Skeletal muscle satellite cell (primary cell): ENCODE results near the gene MARCHF9.
"Not testable (repeated sequence)": the region's sequence is repeated elsewhere in the genome, so short reads cannot be mapped to it uniquely, and the experiment has no call there.

Experiments used
- H3K27me3 ChIP-seq: 2 replicates; pipeline ENCODE4 v1.7.0; 2013; ENCODE audit warnings: low read length; ENCODE audit not compliant: control insufficient read depth, insufficient read depth
- H3K36me3 ChIP-seq: 2 replicates; pipeline ENCODE4 v1.7.0; 2013; ENCODE audit warnings: mild to moderate bottlenecking, control low read depth, low read length; ENCODE audit not compliant: insufficient read depth
- H3K4me1 ChIP-seq: 2 replicates; pipeline ENCODE4 v1.7.0; 2013; ENCODE audit warnings: low read length; ENCODE audit not compliant: control insufficient read depth, insufficient read depth
- H3K4me2 ChIP-seq: 2 replicates; pipeline ENCODE4 v1.7.0; 2013; ENCODE audit warnings: mild to moderate bottlenecking, low read length
- H3K4me3 ChIP-seq: 2 replicates; pipeline ENCODE4 v1.7.0; 2013; ENCODE audit warnings: low read length
- H3K9ac ChIP-seq: 2 replicates; pipeline ENCODE4 v1.7.0; 2013; ENCODE audit warnings: mild to moderate bottlenecking, low read depth, low read length, moderate library complexity
- H3K9me3 ChIP-seq: replicated peaks from 2 replicates; pipeline ENCODE4 v1.7.0; 2013; ENCODE audit warnings: mild to moderate bottlenecking, control low read depth, low read length

Gene MARCHF9

DNA sequence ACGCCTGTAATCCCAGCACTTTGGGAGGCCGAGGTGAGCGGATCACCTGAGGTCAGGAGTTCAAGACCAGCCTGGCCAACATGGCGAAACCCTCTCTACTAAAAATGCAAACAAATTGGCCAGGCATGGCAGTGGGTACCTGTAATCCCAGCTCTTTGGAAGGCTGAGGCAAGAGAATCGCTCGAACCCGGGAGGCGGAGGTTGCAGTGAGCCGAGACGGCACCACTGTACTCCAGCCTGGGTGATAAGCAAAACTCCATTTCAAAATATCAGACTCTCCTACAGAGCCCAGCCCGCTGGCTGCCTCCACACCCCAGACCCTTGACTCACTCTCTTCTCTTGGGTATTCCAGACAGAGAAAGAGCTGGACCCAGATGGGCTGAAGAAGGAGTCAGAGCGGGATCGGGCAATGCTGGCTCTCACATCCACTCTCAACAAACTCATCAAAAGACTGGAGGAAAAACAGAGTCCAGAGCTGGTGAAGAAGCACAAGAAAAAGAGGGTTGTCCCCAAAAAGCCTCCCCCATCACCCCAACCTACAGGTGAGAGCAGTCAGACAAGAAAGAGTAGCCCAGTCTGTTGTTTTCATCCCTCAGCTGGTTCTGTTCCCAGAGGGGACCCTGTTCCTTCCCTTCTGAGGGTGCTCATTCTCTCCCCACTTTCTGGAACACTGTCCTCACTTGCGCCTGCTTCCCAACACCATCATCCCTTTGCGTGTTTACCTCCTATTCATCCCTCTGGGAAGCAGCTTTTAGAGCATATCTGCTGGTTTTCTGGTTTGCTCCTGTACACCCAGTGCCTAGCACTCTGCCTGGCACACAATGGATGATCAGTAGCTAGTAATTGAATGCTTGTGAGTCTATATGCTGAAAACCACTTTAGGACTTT lies 36.0 kb upstream of the MARCHF9 start:
- Histone ChIP-seq H3K36me3 (peaks cover 50% of the 10 kb centered on the region), H3K9me3 (no peaks in the 10 kb centered on the region), H3K9ac (no peak overlapping the region), H3K4me1 (no peaks in the 10 kb centered on the region), H3K4me3 (no peak overlapping the region), H3K27me3 (peaks cover under 1% of the 10 kb centered on the region), H3K4me2 (no peak overlapping the region)

GRCh38 chr12:57719777-57720605 lies 34.9 kb upstream of the MARCHF9 start:
- no peak overlapping the region for H3K9ac ChIP-seq
- no peaks in the 10 kb centered on the region for H3K4me1 ChIP-seq
- no peak overlapping the region for H3K4me2 ChIP-seq
- no peak overlapping the region for H3K4me3 ChIP-seq
- H3K9me3 ChIP-seq: no peaks in the 10 kb centered on the region
- H3K27me3 ChIP-seq: peaks cover 3% of the 10 kb centered on the region
- H3K36me3 ChIP-seq: peaks cover 46% of the 10 kb centered on the region

- peaks cover 3% of the 10 kb centered on the region for H3K4me1 ChIP-seq
- H3K4me3 ChIP-seq: no peak overlapping the region
- H3K9me3 ChIP-seq: no peaks in the 10 kb centered on the region
- H3K9ac ChIP-seq: no peak overlapping the region
- peaks cover 45% of the 10 kb centered on the region for H3K36me3 ChIP-seq
- H3K4me2 ChIP-seq: no peak overlapping the region
- peaks cover 3% of the 10 kb centered on the region for H3K27me3 ChIP-seq
Measured at GRCh38 chr12:57720606-57721595, 34.0 kb upstream of the MARCHF9 start.

DNA sequence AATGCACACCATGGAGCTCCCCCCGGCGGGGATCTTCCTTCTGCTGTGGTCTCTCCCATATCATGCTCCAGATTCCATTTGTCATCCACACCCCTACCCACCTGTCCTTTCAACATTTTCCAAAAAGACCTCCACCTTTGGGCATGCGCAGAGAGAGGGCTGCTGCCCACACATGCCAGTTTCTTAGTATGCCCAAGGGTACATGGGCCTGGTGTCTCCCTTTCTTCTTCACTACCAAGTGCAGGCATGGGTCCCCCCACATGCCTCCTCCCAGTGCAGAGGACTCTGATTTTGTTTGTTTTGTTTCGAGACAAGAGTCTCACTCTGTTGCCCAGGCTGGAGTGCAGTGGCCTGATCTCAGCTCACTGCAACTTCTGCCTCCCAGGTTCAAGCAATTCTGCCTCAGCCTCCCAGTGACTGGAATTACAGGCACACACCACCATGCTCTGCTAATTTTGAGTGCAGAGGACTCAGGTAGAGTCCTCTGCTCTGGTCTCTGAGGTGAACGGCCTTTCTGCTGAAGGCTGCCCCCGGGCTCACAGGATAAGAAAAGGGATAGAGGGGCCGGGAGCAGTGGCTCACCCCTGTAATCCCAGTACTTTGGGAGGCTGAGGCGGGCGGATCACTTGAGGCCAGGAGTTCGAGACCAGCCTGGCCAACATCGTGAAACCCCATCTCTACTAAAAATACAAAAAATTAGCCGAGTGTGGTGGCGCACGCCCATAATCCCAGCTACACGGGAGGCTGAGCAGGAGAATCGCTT lies 32.9 kb upstream of the MARCHF9 start:
- H3K9me3 ChIP-seq, H3K4me2 ChIP-seq, H3K9ac ChIP-seq, H3K4me3 ChIP-seq, H3K27me3 ChIP-seq, H3K4me1 ChIP-seq: not testable (repeated sequence)
- peaks cover 34% of the 10 kb centered on the region for H3K36me3 ChIP-seq

DNA sequence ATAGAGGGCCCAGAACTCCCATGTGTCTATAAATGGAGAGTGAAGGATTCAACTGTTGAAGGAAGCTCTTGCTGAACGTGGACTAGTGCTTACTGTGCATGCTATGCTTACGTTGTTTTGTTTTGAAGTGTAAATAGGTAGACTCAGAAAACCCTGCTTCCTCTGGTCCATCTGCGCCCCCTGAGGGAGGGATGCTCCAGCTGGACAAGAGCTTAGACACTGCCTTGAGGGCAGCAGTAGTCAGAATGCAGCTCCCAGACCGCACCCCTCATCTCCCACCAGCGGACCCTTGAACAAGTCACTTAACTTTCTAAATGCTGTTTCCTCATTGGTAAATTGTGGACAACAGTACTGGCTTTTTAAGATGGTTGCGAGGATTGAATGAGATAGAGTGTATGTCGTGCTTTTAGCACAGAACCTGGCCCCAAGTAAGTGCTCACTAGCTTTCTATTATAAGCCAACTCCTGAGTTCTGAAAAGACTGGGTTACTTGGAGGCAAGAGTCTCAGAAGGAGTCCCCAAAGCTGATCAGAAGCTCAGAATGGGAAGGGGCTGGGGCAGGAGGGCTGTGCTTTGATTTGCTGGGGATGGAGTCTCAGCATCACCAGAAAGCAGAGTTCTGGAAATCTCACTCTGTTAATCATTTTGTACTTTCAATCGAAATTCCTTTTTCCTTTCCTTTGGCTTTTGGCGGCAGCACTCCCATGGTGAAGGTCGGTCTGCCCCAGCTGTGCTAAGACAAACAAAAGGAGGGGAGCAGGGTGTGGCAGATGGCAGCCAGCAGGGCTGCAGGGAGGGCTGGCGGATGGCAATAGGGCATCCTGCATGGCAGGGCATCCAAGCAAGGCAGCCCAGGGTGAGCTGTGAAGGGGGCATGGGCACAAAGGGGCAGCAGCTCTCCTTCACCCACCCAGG lies 31.9 kb upstream of the MARCHF9 start:
- H3K36me3 ChIP-seq: peaks cover 29% of the 10 kb centered on the region

GRCh38 chr12:57723630-57723962 lies 31.3 kb upstream of the MARCHF9 start:
- Histone ChIP-seq H3K36me3 (peaks cover 24% of the 10 kb centered on the region), H3K4me2 (no peak overlapping the region)

More for the DNA sequence above, 31.9 kb upstream of the MARCHF9 start:
- Histone ChIP-seq H3K4me2 (no peak overlapping the region), H3K4me3 (no peak overlapping the region), H3K9me3 (no peaks in the 10 kb centered on the region), H3K9ac (no peak overlapping the region), H3K4me1 (peaks cover 9% of the 10 kb centered on the region), H3K27me3 (peaks cover 3% of the 10 kb centered on the region)

DNA sequence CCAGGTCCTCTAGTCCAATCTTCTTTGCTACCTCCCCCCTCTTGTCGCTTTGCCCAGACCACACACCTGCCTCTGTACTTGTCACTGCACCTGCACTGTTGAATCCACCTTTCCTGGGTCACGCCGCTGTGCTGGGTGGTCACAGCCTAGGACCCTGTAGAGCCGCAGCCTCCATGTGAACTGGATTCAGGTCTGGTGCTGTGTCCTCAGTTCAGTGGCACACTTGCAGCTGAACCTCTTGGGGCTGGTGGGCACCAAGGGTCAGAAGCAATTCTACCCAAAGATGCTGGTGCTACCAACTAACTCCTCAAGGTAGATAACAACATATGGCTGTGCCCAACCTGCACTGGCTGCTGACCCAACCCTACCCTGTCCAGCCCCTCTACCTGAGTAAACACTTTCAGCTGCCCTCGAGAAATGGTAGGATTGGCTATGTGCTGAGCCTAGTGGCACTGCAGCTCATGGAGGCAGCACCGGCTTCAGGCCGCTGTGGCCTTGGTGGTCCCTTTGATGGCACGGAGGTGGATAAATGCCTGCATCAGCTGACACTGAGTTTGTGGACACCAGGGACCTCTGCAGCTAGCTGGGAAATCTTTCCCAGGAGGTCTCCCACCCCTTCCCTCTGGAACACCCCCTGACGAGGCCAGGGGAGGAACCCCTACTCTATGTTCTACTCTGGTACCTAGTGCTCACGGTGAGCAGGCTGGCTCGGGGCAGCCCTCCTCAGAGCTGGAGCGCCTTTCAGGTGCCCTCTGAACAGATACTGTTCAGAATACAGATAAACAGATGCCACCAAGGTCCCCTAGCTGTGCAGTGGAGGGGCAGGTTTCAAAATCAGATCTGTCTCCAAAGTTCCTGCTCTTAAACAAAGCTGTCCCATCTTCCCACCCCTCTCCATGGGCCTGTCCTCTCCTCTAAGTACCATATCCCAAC lies 30.6 kb upstream of the MARCHF9 start:
- Histone ChIP-seq H3K9ac (no peak overlapping the region), H3K4me2 (no peak overlapping the region), H3K36me3 (peaks cover 19% of the 10 kb centered on the region), H3K4me3 (no peak overlapping the region), H3K27me3 (peaks cover 3% of the 10 kb centered on the region), H3K4me1 (peaks cover 9% of the 10 kb centered on the region), H3K9me3 (no peaks in the 10 kb centered on the region)

More at GRCh38 chr12:57723630-57723962, 31.3 kb upstream of the MARCHF9 start:
- Histone ChIP-seq H3K27me3 (peaks cover 3% of the 10 kb centered on the region), H3K9me3 (no peaks in the 10 kb centered on the region), H3K9ac (no peak overlapping the region), H3K4me3 (no peak overlapping the region), H3K4me1 (peaks cover 9% of the 10 kb centered on the region)

- no peak overlapping the region for H3K4me2 ChIP-seq
- no peak overlapping the region for H3K9ac ChIP-seq
- H3K27me3 ChIP-seq: peaks cover 4% of the 10 kb centered on the region
- H3K4me1 ChIP-seq: peaks cover 9% of the 10 kb centered on the region
- H3K4me3 ChIP-seq: no peak overlapping the region
- no peaks in the 10 kb centered on the region for H3K9me3 ChIP-seq
- peaks cover 12% of the 10 kb centered on the region for H3K36me3 ChIP-seq
Measured at GRCh38 chr12:57724936-57725740, 29.8 kb upstream of the MARCHF9 start.

DNA sequence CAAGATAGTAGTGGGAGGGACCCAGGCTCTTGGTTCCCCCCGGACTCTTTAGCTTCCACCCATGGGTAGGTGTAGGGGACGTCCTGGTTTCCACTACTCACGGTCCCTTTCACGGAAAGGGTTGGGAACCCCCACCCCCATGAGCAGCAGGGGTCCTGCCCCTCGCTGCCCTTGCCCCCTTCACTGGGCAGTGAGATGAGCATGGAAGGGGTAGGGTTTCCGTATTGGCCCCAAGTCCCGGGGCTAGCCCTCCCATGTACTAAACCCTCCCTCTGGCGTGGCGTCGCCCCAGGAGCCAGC lies 29.1 kb upstream of the MARCHF9 start:
- Histone ChIP-seq H3K9me3 (no peaks in the 10 kb centered on the region), H3K9ac (peak overlapping the region; percentile 82), H3K27me3 (peaks cover 7% of the 10 kb centered on the region), H3K36me3 (peaks cover 6% of the 10 kb centered on the region), H3K4me1 (peaks cover 9% of the 10 kb centered on the region), H3K4me3 (peak overlapping the region; percentile 86), H3K4me2 (peak overlapping the region; percentile 87)
